Measurements from ENCODE around the gene TTC39A. TPM values are rescaled to one million over a fixed set of nuclear protein-coding genes. Genes with fewer than 3 reads are reported as not detected.

The TTC39A gene
- 1.5 to 2.7 TPM (median 2.2 TPM) in 5 replicates for total RNA-seq (2022; extraction: Qiagen RNA extraction)

GRCh38 chr1:51330331-51331201 is at the start of gene TTC39A:
TSS of gene TTC39A (minus strand) at chr1:51330562. CDS start at chr1:51330477, 85 bp downstream.

Other genes with a start within 250 kb of the TTC39A start
- not detected in 5 replicates for gene C1orf185, start 228.3 kb downstream of the TTC39A start, total RNA-seq (2022; extraction: Qiagen RNA extraction)
- 20.7 to 43.9 TPM (median 28.1 TPM) in 5 replicates for gene RNF11, start 94.3 kb downstream of the TTC39A start, total RNA-seq (2022; extraction: Qiagen RNA extraction)
- 8.8 to 13.8 TPM (median 11.9 TPM) in 5 replicates for gene EPS15, start 188.7 kb upstream of the TTC39A start, total RNA-seq (2022; extraction: Qiagen RNA extraction)

Measured in A549 treated with Mapracorat at 1 μM for 4 hours (cell line).